HT1080 (cell line): ENCODE measurements around the gene ZDHHC13. TPM values are rescaled to one million over a fixed set of nuclear protein-coding genes. Genes with fewer than 3 reads are reported as not detected.
A peak's percentile ranks its signal among the peaks of the same experiment; 100 is the strongest.

Source experiments
- DNase-seq: peaks from one replicate; pipeline ENCODE4 v3.0.0-alpha.2; 2015; ENCODE audit warnings: low read depth
- total RNA-seq: library from RNA; depleted of rRNA; stranded (reverse); fragments of >200 nt; shearing (Covaris generic); gene quantifications from 2 replicates; pipeline ENCODE4 v1.2.3, GENCODE V29; 2014

Gene ZDHHC13
- total RNA-seq, 1 experiment from 2014 or later: 18.9 TPM

- DNase-seq: no peak
Measured at GRCh38 chr11:19163617-19164016, 46.6 kb downstream of the ZDHHC13 start.

- no peak for DNase-seq
Measured at GRCh38 chr11:19164230-19164855, 47.4 kb downstream of the ZDHHC13 start.

- no peak for DNase-seq
Measured at GRCh38 chr11:19164881-19165280, 47.9 kb downstream of the ZDHHC13 start.

DNA sequence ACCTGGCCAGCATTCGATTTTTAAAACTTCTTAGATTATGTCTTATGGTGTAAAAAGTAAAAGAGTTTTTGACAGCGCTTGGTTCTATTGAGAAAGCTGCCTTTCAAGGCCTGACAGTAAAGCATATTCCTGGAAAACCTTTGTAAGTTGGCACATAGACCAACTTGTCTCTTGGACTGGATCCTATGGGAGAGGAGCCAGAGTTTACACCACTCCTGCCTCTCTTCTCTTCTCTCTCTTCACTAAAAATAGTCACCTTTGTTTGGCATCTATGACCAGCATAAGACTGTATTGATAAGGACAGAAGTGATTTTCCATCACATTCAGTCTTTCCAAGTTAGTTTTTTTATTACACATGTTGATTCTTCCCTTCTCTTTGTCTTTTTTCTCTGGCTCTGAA lies 51.1 kb downstream of the ZDHHC13 start:
- no peak for DNase-seq

GRCh38 chr11:19173004-19173689 lies 56.2 kb downstream of the ZDHHC13 start:
- DNase-seq: no peak

GRCh38 chr11:19173964-19174638 lies 57.1 kb downstream of the ZDHHC13 start:
- DNase-seq: no peak

- no peak for DNase-seq
Measured at GRCh38 chr11:19176629-19177186, 59.7 kb downstream of the ZDHHC13 start.

DNA sequence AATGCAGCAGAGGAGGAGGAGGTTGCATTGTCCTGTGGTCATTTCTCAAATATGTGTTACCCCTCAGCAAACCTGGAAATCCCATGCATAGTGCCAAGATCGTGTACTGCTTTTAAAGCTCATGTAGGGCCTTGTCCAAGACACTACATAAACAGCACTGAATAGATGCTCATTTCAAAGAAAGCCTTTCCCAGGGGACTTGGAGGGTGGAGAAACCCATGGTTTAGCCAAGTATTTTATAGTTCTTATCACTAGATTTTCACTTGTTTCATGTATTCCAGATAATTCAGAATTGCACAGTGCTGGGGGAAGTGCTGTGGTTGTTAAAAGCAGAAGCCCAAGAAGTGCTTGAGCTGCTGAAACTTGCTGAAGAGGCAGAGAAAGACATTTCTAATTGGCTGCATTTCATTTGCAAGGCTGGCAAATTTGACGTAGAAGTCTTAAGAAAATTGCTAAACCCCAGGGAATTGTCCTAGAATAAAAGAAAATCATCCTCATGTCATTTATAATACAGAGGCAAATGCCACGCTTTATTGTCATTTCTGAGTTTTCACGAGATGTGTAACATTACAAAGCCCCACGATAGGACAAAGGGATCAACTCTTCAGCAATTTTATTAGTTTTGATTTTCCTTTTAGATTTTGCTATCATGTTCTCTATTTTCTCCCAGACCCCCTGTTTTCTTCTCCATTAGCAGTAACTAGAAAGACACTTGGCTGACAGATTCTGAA lies 64.7 kb downstream of the ZDHHC13 start:
- no peak for DNase-seq

GRCh38 chr11:19183646-19184045 lies 66.7 kb downstream of the ZDHHC13 start:
- no peak for DNase-seq

DNA sequence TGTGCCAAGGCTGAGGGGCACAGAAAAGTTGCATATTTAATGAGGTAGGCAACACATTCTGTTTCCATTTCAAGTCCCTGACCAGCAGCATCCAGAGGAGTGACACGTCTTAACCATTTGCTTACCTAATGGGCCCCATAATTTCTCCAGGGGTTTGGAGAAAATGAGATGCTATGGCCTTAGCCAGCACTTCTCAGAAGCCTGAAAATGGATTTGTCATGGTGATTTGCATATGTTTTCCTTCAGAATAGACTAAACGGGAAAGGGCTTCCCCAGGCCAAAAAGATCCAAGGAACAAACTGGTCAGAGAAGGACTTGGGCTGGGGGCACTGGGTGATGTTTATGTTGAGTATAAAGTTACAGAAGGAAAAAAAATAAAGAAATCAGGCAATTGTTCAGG lies 68.1 kb downstream of the ZDHHC13 start:
- DNase-seq: no peak

DNA sequence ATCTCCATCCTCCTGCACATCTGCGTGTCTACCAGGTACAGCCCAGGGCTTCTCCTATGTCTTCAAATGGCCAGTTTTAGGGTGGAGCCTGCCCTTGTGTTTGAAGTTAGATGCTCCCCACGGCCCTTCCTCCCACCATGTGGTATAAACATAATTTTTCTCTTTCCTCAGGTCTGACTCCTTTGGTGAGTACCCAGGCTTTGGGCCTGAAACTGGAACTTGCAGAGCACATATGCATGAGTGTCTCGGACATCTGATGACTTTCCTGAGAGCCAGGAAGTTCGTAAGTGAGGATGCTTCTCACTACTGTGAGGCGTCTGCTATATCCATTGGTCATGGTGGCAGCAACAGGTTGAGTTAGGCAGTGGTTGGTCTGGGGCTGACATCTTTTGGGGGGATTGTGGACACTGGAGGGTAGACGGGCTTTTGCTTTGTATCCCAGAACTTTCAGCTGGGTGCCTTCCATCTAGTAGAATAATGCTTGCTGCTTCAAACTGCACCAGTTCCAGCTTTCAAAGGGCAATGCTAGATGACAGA lies 68.6 kb downstream of the ZDHHC13 start:
- DNase-seq: no peak

DNA sequence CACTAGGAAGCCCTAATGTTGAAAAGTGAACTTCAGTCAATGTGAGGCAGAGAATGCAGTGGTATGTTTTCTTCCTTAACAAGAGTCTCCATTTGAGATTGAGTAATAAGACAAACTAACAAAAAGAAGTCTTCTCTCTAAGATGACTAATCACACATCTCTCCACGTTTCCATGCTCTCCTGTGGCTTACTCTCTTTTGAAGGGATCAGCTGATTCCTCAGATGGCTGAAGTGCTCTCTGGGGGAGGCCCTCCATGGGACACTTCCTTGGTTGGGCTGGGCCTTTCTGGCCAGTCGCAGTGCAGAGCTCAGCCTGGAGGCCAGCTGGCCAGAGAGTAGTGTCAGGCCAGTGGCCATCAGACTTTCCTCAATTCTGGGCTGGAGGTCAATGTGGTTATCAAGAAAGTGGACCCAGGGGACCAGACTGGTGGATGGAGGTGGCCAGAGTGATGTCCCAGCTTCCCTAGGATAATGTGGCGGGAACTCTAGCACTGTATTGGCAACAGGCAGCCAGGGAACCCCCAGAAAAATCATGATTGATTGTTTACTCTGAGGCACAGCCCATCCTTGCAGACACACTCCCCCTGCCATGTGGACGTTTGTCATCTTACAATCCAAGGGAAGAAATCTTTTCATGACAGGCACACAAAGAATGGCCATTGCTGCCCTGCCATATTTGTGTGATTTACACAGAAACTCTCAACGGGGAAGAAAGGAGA lies 70.3 kb downstream of the ZDHHC13 start:
- DNase-seq: peak; percentile 68

DNA sequence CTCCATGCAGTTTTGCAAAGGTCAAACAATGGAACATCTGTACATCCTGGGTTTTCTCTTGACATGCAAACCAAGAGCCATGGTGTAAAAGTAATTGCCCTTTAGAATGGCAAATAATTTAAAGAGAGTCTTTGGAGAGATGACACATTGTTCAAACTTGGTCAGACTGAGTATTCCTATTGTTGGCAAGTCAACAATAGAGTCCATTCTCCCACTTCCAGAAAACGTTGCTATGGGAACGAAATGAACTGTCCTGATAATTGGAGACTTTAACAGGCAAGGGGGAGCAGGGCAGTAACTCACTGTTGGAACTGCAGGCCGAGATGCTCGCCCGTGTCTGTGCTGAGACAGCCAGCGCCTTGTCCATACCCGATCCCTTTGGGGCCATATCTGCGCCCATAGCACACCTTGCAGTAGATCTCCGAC lies 70.9 kb downstream of the ZDHHC13 start:
- peak; percentile 38 for DNase-seq

DNA sequence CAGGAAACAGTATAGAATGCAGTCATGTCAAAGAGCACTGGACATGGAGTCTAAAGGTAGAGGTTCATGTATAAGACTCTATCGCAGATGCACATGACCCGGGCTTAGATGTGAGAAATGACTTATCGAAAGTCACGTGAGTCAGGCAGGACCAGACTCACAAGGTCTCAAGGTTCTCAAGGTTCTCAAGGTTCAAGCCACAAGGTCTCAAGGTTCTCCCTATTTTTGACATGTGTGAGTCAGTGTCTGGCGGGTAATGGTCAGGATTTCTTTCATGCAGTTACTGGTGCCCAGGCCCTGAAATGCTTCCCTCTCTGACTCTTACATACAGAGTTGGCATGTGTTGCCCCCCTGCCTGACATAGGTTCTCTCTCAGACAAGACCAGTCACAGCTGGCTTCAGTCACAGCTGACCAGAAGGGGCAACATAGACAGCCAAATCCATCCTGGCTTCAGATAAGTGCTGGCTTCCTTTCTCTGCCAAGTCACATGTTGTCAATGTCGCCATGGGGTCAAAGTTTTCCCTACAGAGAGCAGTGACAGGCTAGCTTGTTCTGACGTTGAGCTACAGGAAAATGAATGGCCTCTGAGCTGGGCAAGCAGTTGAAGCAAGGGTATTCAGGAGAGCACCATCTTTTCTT lies 74.7 kb downstream of the ZDHHC13 start:
- no peak for DNase-seq

GRCh38 chr11:19193916-19194315 lies 76.9 kb downstream of the ZDHHC13 start:
- no peak for DNase-seq

GRCh38 chr11:19194620-19195308 lies 77.8 kb downstream of the ZDHHC13 start:
- no peak for DNase-seq

GRCh38 chr11:19196432-19196831 lies 79.5 kb downstream of the ZDHHC13 start:
- DNase-seq: no peak

GRCh38 chr11:19199048-19199447 lies 82.1 kb downstream of the ZDHHC13 start:
- DNase-seq: no peak

DNA sequence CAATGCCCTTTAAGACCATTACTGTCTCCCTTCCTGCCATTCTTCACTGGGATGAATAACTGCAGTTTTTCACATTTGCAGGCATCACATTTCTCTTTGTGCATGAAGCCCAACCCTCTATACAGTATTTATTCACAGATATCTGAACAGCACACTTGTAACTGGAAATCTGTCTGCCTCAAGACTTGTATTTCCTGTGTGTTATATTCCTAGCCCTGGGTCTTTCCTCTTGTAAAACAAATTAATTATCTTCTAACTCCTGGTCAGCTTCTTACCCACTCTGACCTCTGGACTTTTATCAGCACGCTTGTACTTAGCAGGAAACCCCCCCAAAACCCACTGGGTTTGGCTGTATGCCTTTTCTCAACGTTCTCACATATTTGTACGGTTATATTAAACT lies 82.8 kb downstream of the ZDHHC13 start:
- peak; percentile 18 for DNase-seq
